Natural killer cell (primary cell): ENCODE data around the gene RAD51. TPM values are rescaled to one million over a fixed set of nuclear protein-coding genes. Genes with fewer than 3 reads are reported as not detected.
A peak's percentile ranks its signal among the peaks of the same experiment; 100 is the strongest.

ENCODE experiments used
- ATAC-seq, 3 donors: fragments of 150-1000 bp in 2 of 3; fragments of 200-7000 bp in 1 of 3; cut with Tn5 transposase; 1 replicate in 1 of 3; 2 replicates in 2 of 3; pipeline ENCODE4 v1.10.0; 2021; ENCODE audit warnings: mild to moderate bottlenecking in 2 of 3, moderate library complexity in 2 of 3
- DNase-seq, 2 donors: peaks; one replicate each; pipeline versions ENCODE4 v3.0.0 to v3.0.0-alpha.2; 2013 to 2021; ENCODE audit warnings: mixed read lengths in 1 of 2
- H3K27ac ChIP-seq: one replicate; pipeline ENCODE4 v1.5.1; 2013; ENCODE audit warnings: mild to moderate bottlenecking, low read length
- H3K27me3 ChIP-seq: one replicate; pipeline ENCODE4 v1.6.1; 2013; ENCODE audit warnings: low read length; ENCODE audit not compliant: control insufficient read depth, insufficient read depth
- H3K36me3 ChIP-seq: one replicate; pipeline ENCODE4 v1.6.1; 2013; ENCODE audit warnings: low read length; ENCODE audit not compliant: control insufficient read depth, insufficient read depth
- H3K4me1 ChIP-seq: one replicate; pipeline ENCODE4 v1.6.1; 2013; ENCODE audit warnings: low read length; ENCODE audit not compliant: control insufficient read depth, insufficient read depth
- H3K4me3 ChIP-seq: one replicate; pipeline ENCODE4 v1.5.1; 2013; ENCODE audit warnings: low read length
- H3K9me3 ChIP-seq: one replicate; pipeline ENCODE4 v1.6.1; 2013; ENCODE audit warnings: low read length; ENCODE audit not compliant: control insufficient read depth, insufficient read depth
- H3K27ac Mint-ChIP-seq, 2 donors: one replicate each; pipeline ENCODE4 v1.8.0; 2022; ENCODE audit warnings: mild to moderate bottlenecking in 2 of 2, mixed read lengths in 2 of 2, moderate library complexity in 1 of 2
- H3K27me3 Mint-ChIP-seq, 2 donors: one replicate each; pipeline ENCODE4 v1.8.0; 2022; ENCODE audit warnings: low read depth in 2 of 2, mixed read lengths in 2 of 2
- H3K36me3 Mint-ChIP-seq: one replicate; pipeline ENCODE4 v1.8.0; 2022; ENCODE audit warnings: mixed read lengths
- H3K4me1 Mint-ChIP-seq, 2 donors: one replicate each; pipeline ENCODE4 v1.8.0; 2022; ENCODE audit warnings: mixed read lengths in 2 of 2
- H3K4me3 Mint-ChIP-seq: one replicate; pipeline ENCODE4 v1.8.0; 2022; ENCODE audit warnings: mild to moderate bottlenecking, moderate library complexity, mixed read lengths
- H3K9me3 Mint-ChIP-seq, 2 donors: one replicate each; pipeline ENCODE4 v1.8.0; 2022; ENCODE audit warnings: mixed read lengths in 2 of 2
- WGBS: methylation state at CpG from one replicate; pipeline ENCODE4 v1.1.7; 2013; ENCODE audit warnings: missing lambda C conversion rate; ENCODE audit not compliant: insufficient coverage; 5-methylcytosine and 5-hydroxymethylcytosine counted together
- intact Hi-C: fragments of 100-400 bp; cut with micrococcal nuclease; formaldehyde crosslinking; loops from one replicate; pipeline ENCODE4 v1.14.2; 2022
- total RNA-seq, 4 donors: library from RNA; stranded (reverse); fragments of 120-200 nt in 1 of 4; gene quantifications; one replicate each; pipeline versions ENCODE4 v1.2.3 to v1.2.4, GENCODE V29; 2013 to 2022
- TF ChIP-seq, protein P1 (sequence below): fragments of 200-600 bp; IDR thresholded peaks from one replicate; pipeline ENCODE4 v1.8.0; 2022; ENCODE audit warnings: antibody characterized with exemption

Gene RAD51
- 1 to 10 TPM; 1.2 to 5.0 (median 4.0) TPM for total RNA-seq
- total RNA-seq (2013) = 1.4 TPM

DNA sequence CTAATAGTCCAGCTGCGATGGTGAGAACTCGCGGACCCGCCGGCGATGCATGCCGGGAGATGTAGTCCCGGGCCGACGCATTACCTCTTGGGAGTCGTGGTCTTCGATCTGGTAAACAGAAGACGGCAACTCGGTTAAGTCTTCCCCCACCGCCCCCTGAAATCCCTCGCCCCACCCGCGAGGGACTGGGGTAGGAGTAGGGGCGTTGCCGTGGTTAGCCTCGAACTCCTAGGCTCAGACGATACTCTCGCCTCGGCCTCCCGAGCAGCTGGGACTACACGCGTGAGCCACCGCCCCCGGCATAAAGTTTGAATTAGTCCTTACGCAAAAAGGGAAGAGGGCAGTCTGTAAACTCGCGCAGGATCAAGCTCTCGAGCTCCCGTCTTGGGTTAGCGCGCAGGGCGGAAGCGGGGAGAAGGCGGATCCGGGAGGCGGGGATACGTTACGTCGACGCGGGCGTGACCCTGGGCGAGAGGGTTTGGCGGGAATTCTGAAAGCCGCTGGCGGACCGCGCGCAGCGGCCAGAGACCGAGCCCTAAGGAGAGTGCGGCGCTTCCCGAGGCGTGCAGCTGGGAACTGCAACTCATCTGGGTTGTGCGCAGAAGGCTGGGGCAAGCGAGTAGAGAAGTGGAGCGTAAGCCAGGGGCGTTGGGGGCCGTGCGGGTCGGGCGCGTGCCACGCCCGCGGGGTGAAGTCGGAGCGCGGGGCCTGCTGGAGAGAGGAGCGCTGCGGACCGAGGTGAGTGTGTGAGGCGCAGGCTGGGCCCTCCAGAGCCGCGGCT, at the start of gene RAD51:
Gene RAD51, plus strand, starts transcription at position 487 of the 781 bp plus-strand sequence. CDS start 3,585 bp downstream, outside the sequence.
- H3K36me3 Mint-ChIP-seq = no peaks in the 10 kb centered on the region
- Histone ChIP-seq H3K27ac (peak within 1 kb of the TSS; percentile 97), H3K36me3 (peaks cover 6% of the 10 kb centered on the region), H3K27me3 (no peaks in the 10 kb centered on the region), H3K9me3 (no peaks in the 10 kb centered on the region), H3K4me1 (peaks cover 19% of the 10 kb centered on the region), H3K4me3 (peak within 1 kb of the TSS; percentile 92)
- ATAC-seq (peak; percentile 91 to 98 (median 92)), DNase-seq (peak; percentile 88 to 96)
- no peaks in the 10 kb centered on the region for H3K27me3 Mint-ChIP-seq
- peak within 1 kb of the TSS; percentile 97 to 98 for H3K27ac Mint-ChIP-seq
- intact Hi-C loops = loop anchor here (1.0 kb wide), 2 partner anchors 60 to 112 kb away; partner anchors contain the start of genes DNAJC17, RMDN3 and ZFYVE19
- WGBS = under 1% methylated on average over 76 of the region's 81 CpGs
- H3K4me3 Mint-ChIP-seq = peak within 1 kb of the TSS; percentile 100
- peaks cover 20 to 23% of the 10 kb centered on the region in 2 donors for H3K4me1 Mint-ChIP-seq
- TF ChIP-seq, protein P1, sequence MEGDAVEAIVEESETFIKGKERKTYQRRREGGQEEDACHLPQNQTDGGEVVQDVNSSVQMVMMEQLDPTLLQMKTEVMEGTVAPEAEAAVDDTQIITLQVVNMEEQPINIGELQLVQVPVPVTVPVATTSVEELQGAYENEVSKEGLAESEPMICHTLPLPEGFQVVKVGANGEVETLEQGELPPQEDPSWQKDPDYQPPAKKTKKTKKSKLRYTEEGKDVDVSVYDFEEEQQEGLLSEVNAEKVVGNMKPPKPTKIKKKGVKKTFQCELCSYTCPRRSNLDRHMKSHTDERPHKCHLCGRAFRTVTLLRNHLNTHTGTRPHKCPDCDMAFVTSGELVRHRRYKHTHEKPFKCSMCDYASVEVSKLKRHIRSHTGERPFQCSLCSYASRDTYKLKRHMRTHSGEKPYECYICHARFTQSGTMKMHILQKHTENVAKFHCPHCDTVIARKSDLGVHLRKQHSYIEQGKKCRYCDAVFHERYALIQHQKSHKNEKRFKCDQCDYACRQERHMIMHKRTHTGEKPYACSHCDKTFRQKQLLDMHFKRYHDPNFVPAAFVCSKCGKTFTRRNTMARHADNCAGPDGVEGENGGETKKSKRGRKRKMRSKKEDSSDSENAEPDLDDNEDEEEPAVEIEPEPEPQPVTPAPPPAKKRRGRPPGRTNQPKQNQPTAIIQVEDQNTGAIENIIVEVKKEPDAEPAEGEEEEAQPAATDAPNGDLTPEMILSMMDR = no peak
- H3K9me3 Mint-ChIP-seq = no peaks in the 10 kb centered on the region

DNA sequence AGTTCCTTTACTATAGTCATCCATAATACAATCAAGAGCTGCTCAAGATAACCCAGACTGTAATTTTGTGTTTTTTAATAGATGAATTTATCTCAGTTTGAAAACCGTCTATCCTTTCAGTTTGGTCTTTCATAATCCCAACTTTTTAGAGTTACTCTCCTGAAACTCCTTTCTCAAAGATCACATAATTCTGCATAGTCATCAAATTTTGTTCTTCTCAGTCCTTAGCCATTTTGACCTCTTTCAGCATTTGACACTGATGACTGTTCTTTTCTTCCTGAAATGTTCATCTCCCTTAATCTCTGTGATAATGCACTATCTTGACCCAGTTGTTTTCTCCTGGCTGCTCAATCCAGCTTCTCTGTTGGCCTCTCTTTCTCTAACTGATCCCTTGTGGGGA, 47.5 kb upstream of the RAD51 start:
- Mint-ChIP-seq H3K27ac (no peak overlapping the region), H3K27me3 (no peaks in the 10 kb centered on the region), H3K4me1 (no peaks in the 10 kb centered on the region), H3K36me3 (no peaks in the 10 kb centered on the region), H3K9me3 (no peaks in the 10 kb centered on the region), H3K4me3 (no peak overlapping the region)
- Histone ChIP-seq H3K9me3 (no peaks in the 10 kb centered on the region), H3K4me3 (no peak overlapping the region), H3K4me1 (no peaks in the 10 kb centered on the region), H3K27me3 (no peaks in the 10 kb centered on the region), H3K36me3 (no peaks in the 10 kb centered on the region), H3K27ac (no peak overlapping the region)
- TF ChIP-seq, protein P1 = no peak
- DNase-seq = no peak
- ATAC-seq = no peak
- intact Hi-C loops = no loop called here
- 91% methylated on average over 1 of the region's 1 CpG for WGBS

DNA sequence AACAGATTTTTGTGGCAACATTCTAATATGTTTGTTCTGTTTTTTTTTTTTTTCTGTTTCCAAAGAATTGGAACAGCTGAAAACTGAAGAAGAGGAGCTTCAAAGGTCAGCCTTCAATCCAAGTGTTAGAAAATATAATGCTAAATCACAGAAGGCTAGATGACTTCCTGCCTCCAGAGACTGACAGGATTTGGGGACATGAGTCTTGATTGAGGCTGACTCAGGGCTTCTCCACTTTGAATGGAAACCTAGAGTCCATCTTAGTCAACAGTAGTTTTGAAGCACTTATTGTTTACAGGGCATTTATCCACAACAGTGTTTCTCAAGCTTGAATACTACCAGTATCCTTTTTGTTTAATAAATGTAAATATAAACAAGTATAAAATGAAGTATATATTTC, 44.5 kb upstream of the RAD51 start:
- no peaks in the 10 kb centered on the region for H3K4me1 Mint-ChIP-seq
- Histone ChIP-seq H3K4me3 (no peak overlapping the region), H3K27me3 (no peaks in the 10 kb centered on the region), H3K9me3 (no peaks in the 10 kb centered on the region), H3K4me1 (no peaks in the 10 kb centered on the region), H3K36me3 (no peaks in the 10 kb centered on the region), H3K27ac (no peak overlapping the region)
- no peak overlapping the region for H3K4me3 Mint-ChIP-seq
- DNase-seq = no peak
- no peaks in the 10 kb centered on the region for H3K36me3 Mint-ChIP-seq
- no peaks in the 10 kb centered on the region for H3K9me3 Mint-ChIP-seq
- no peak overlapping the region for H3K27ac Mint-ChIP-seq
- no peak for ATAC-seq
- intact Hi-C loops = no loop called here
- H3K27me3 Mint-ChIP-seq = no peaks in the 10 kb centered on the region
- TF ChIP-seq, protein P1 = no peak
